ENCODE measurements around the gene TM4SF1. TPM values are rescaled to one million over a fixed set of nuclear protein-coding genes. Genes with fewer than 3 reads are reported as not detected.

TM4SF1 gene
- total RNA-seq, 1 experiment from 2014 or later, result 0.66 TPM

DNA sequence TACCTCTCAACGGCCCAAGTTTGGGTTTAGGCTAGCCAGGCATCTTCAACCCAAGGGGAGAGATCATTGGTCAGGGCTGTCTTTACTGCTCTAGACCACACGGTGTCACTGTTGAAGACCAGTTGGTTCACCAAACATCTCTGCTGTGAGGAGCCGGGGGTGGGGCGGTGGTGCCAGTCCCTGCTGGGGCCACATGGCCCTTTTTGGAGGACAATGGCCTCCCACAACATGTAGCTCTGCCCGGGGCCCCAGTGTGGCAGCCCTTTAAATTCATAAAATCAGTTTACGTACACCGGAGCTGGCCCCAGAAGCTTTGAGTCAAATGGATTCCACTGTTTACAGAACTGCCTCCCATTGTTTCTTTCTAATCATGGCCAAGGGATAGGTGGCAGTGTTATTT lies 24.9 kb downstream of the TM4SF1 start (continued):
- TF ChIP-seq, protein P1, sequence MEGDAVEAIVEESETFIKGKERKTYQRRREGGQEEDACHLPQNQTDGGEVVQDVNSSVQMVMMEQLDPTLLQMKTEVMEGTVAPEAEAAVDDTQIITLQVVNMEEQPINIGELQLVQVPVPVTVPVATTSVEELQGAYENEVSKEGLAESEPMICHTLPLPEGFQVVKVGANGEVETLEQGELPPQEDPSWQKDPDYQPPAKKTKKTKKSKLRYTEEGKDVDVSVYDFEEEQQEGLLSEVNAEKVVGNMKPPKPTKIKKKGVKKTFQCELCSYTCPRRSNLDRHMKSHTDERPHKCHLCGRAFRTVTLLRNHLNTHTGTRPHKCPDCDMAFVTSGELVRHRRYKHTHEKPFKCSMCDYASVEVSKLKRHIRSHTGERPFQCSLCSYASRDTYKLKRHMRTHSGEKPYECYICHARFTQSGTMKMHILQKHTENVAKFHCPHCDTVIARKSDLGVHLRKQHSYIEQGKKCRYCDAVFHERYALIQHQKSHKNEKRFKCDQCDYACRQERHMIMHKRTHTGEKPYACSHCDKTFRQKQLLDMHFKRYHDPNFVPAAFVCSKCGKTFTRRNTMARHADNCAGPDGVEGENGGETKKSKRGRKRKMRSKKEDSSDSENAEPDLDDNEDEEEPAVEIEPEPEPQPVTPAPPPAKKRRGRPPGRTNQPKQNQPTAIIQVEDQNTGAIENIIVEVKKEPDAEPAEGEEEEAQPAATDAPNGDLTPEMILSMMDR (IDR thresholded peaks at IDR 0.05 in 2 of 3, conservative IDR thresholded peaks at IDR 0.05 in 1 of 3; ENCODE audit: borderline replicate concordance in 1 of 3, insufficient read depth in 1 of 3, low read depth in 2 of 3, low read length in 2 of 3), result peak; percentile 79 to 86 (median 84)

DNA sequence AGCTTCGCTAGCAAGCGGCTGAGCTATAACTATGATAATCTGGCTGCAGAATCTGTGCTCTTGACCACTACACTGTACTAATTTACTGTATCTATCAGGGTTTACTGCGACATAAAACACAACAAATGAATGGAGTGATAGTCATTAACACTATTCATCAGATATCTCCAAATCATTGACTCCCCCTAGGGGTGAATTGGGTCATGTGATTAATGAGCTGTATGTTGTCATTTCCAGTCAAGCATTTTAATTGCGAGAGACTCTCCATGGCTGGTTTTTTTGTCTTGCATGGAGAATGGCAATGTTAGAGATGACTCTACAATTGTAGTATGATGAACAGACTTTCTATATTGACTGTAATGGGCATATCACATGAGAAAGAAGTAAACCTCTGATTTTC lies 33.5 kb downstream of the TM4SF1 start:
- no peaks in the 10 kb centered on the region for H3K27me3 ChIP-seq (ENCODE audit: insufficient read depth, low read length)
- peaks cover 13 to 49% of the 10 kb centered on the region in 2 experiments; a peak in 3 of 4 replicates for H3K4me1 ChIP-seq (ENCODE audit: control insufficient read depth in 1 of 2, insufficient read depth in 2 of 2, low read length in 2 of 2)
- H2AFZ ChIP-seq (ENCODE audit: low read depth, low read length, poor library complexity, severe bottlenecking), result peak overlapping the region; percentile 85
- CTCF ChIA-PET, result interaction anchor here (0.9 to 1.5 kb wide), 8 partner anchors 9 to 388 kb away, joined by 3 to 7 read pairs (median 4); partner anchors contain the start of gene TM4SF18
- H3K9me3 ChIP-seq (ENCODE audit: control insufficient read depth in 1 of 2, insufficient read depth in 1 of 2, low read depth in 1 of 2, low read length in 2 of 2), result no peaks in the 10 kb centered on the region
- POLR2A ChIA-PET, result interaction anchor here (1.0 to 1.7 kb wide), 2 partner anchors 8 to 99 kb away, joined by 4 read pairs; no protein-coding TSS in a partner anchor
- no peaks in the 10 kb centered on the region for H3K9me2 ChIP-seq (ENCODE audit: insufficient read depth)
- no peak overlapping the region for H3K4me3 ChIP-seq (replicated peaks in 1 of 2; ENCODE audit: low read depth in 1 of 2, low read length in 2 of 2)
- H4K20me1 ChIP-seq (ENCODE audit: insufficient read depth), result no peaks in the 10 kb centered on the region
- no peak for ATAC-seq
- no peak overlapping the region for H3K9ac ChIP-seq (ENCODE audit: low read length)
- no TSS peak for BruUV-seq (replicated peaks)
- no peak overlapping the region for H3K27ac ChIP-seq (ENCODE audit: low read depth, low read length)
- intact Hi-C loops (cut with micrococcal nuclease), result no loop called here
- no peaks in the 10 kb centered on the region for H3K79me2 ChIP-seq (ENCODE audit: insufficient read depth, low read length)
- H3K36me3 ChIP-seq (ENCODE audit: control insufficient read depth in 1 of 2, insufficient read depth in 2 of 2, low read length in 2 of 2), result no peaks in the 10 kb centered on the region
- no peak for DNase-seq (ENCODE audit: low read depth, low spot score)
- TF ChIP-seq, protein P1 (IDR thresholded peaks at IDR 0.05 in 2 of 3, conservative IDR thresholded peaks at IDR 0.05 in 1 of 3; ENCODE audit: borderline replicate concordance in 1 of 3, insufficient read depth in 1 of 3, low read depth in 2 of 3, low read length in 2 of 3), result peak in 2 of 3 experiments; percentile 20 to 39; a peak in 3 of 6 replicates
- no peak for TF ChIP-seq SP1 (IDR thresholded peaks at IDR 0.05; ENCODE audit: low read depth)
- TF ChIP-seq ELF1 (IDR thresholded peaks at IDR 0.05; ENCODE audit: borderline replicate concordance, low read depth), result no peak
- TF ChIP-seq CBX3 (IDR thresholded peaks at IDR 0.05; ENCODE audit: low read depth), result no peak
- TF ChIP-seq, protein P2, sequence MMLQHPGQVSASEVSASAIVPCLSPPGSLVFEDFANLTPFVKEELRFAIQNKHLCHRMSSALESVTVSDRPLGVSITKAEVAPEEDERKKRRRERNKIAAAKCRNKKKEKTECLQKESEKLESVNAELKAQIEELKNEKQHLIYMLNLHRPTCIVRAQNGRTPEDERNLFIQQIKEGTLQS (IDR thresholded peaks at IDR 0.05), result no peak
- TF ChIP-seq, protein P3, sequence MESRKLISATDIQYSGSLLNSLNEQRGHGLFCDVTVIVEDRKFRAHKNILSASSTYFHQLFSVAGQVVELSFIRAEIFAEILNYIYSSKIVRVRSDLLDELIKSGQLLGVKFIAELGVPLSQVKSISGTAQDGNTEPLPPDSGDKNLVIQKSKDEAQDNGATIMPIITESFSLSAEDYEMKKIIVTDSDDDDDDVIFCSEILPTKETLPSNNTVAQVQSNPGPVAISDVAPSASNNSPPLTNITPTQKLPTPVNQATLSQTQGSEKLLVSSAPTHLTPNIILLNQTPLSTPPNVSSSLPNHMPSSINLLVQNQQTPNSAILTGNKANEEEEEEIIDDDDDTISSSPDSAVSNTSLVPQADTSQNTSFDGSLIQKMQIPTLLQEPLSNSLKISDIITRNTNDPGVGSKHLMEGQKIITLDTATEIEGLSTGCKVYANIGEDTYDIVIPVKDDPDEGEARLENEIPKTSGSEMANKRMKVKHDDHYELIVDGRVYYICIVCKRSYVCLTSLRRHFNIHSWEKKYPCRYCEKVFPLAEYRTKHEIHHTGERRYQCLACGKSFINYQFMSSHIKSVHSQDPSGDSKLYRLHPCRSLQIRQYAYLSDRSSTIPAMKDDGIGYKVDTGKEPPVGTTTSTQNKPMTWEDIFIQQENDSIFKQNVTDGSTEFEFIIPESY (IDR thresholded peaks at IDR 0.05; ENCODE audit: extremely low read depth, insufficient replicate concordance, low read length), result no peak
- TF ChIP-seq, protein P4, sequence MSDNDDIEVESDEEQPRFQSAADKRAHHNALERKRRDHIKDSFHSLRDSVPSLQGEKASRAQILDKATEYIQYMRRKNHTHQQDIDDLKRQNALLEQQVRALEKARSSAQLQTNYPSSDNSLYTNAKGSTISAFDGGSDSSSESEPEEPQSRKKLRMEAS (IDR thresholded peaks at IDR 0.05), result no peak
- RAD21 ChIA-PET (ENCODE audit: low non-redundant PET in 1 of 2, low total read pairs in 2 of 2, uncharacterized antibody in 2 of 2, unreplicated experiment in 2 of 2), result interaction anchor here in 1 of 2 experiments (0.7 kb wide), 1 partner anchor 11 kb away, joined by 3 read pairs; no protein-coding TSS in a partner anchor
- no peak overlapping the region for H3K4me2 ChIP-seq (ENCODE audit: low read length)
